Activated CD4-positive, alpha-beta memory T cell treated with anti-CD3 and anti-CD28 coated beads, Interleukin-2, amount 10 ng/mL, durations not matched to agents 7 days and 5 days (primary cell): ENCODE measurements around the gene ARHGAP5. TPM values are rescaled to one million over a fixed set of nuclear protein-coding genes. Genes with fewer than 3 reads are reported as not detected.

Experiments used
- CTCF ChIA-PET: fragments of 350-600 bp; sonication (Branson Sonifier 250); formaldehyde crosslinking; loops from one replicate; lab custom pipeline; 2021; ENCODE audit warnings: antibody characterized with exemption, inconsistent platforms; lab: Charles Lee
- POLR2A ChIA-PET: fragments of 350-600 bp; sonication (Branson Sonifier 250); formaldehyde crosslinking; loops from one replicate; lab custom pipeline; 2021; ENCODE audit warnings: antibody characterized with exemption; lab: Charles Lee
- DNase-seq: peaks from one replicate; pipeline ENCODE4 v3.0.0-alpha.2; 2020
- H3K27ac Mint-ChIP-seq: one replicate; pipeline ENCODE4 v1.8.0; 2021; ENCODE audit warnings: mild to moderate bottlenecking, mixed read lengths
- H3K27me3 Mint-ChIP-seq: one replicate; pipeline ENCODE4 v1.8.0; 2021; ENCODE audit warnings: mixed read lengths
- H3K36me3 Mint-ChIP-seq: one replicate; pipeline ENCODE4 v1.8.0; 2021; ENCODE audit warnings: low read depth, mixed read lengths
- H3K4me1 Mint-ChIP-seq: one replicate; pipeline ENCODE4 v1.8.0; 2021; ENCODE audit warnings: mixed read lengths
- H3K4me3 Mint-ChIP-seq: one replicate; pipeline ENCODE4 v1.8.0; 2021; ENCODE audit warnings: mild to moderate bottlenecking, mixed read lengths
- H3K9me3 Mint-ChIP-seq: one replicate; pipeline ENCODE4 v1.8.0; 2021; ENCODE audit warnings: mixed read lengths
- total RNA-seq, 2 experiments: library from RNA; stranded (reverse); gene quantifications; one replicate each; pipeline ENCODE4 v1.2.3, GENCODE V29; 2021

The ARHGAP5 gene
- total RNA-seq, 2 experiments from 2014 or later = 35.5 to 42.7 TPM

DNA sequence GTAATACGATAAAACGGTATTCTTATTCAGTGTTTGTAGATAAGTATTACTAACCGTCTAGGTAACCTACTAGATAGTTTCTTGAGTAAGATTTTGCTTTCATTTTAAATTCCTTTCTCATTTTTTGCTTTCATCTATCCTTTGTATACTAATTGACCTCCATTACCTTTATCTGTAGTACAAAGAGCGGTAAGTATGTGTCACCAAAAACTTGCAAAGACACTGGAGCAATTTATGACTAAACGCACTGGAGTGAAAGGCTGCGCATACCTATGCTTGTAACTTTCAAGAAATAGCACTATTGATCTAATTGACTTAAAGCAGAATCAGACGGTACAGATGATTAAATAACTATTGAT, 1.7 kb downstream of the ARHGAP5 start:
- Mint-ChIP-seq H3K27me3 (peaks cover 15% of the 10 kb centered on the region), H3K9me3 (no peaks in the 10 kb centered on the region), H3K36me3 (peaks cover 13% of the 10 kb centered on the region), H3K4me3 (peak overlapping the region; percentile 95), H3K27ac (no peak overlapping the region), H3K4me1 (peaks cover 41% of the 10 kb centered on the region)
- DNase-seq = no peak
- ChIA-PET POLR2A (interaction anchor here (1.0 to 3.1 kb wide), 2 partner anchors 23 to 124 kb away, joined by 3 to 13 read pairs; partner anchors contain the start of gene RNU6-8), CTCF (no interaction called here)

DNA sequence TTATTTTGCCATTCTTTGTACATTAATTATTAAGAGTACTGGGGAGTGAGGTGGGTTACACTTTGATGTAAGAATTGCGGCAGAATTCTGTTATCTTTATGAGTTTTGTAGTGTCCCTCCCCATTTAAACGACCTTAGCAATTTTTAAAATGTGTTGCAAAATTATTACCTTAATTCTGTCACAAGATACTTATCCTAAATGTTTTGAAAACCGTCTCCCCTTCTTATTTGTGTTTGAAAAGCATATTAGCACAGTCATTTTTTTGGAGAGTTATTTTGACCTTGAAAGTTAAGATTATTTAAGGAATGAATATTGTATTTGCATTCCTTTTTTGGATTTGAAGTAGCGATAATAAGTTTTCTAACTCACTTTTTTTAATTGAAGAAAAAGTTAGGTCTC, 2.2 kb downstream of the ARHGAP5 start:
- no peak for DNase-seq
- Mint-ChIP-seq H3K36me3 (peaks cover 13% of the 10 kb centered on the region), H3K27me3 (peaks cover 13% of the 10 kb centered on the region), H3K9me3 (no peaks in the 10 kb centered on the region), H3K27ac (no peak overlapping the region), H3K4me1 (peaks cover 41% of the 10 kb centered on the region), H3K4me3 (peak overlapping the region; percentile 95)
- ChIA-PET POLR2A (no interaction called here), CTCF (no interaction called here)

DNA sequence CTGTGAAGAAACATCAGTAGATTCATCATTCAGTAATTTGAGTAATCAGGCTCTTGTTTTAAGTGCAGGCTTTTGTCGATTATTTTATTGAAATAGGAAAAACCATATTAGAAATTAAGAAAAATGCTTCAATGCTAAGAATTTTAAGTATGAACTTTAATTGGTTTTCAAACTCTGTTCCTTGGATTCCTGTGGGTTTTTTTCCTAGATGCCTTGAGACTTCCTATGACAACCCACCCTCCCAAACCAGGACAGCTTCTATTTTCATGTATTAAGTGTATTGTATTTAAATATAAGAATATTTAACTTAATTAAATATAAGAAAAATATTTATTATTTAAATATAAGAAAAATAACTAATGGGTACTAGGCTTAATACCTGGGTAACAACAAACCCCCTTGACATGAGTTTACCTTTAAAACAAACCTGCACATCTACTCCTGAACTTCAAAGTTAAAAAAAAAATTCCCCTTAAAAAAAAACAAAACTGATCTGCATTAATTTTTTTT, 3.0 kb downstream of the ARHGAP5 start:
- H3K27ac Mint-ChIP-seq = no peak overlapping the region
- ChIA-PET CTCF (interaction anchor here (1.2 kb wide), 1 partner anchor 123 kb away, joined by 4 read pairs; the partner anchor contains the start of gene RNU6-8), POLR2A (no interaction called here)
- no peak for DNase-seq
- peaks cover 41% of the 10 kb centered on the region for H3K4me1 Mint-ChIP-seq
- H3K36me3 Mint-ChIP-seq = peaks cover 13% of the 10 kb centered on the region
- H3K27me3 Mint-ChIP-seq = peaks cover 11% of the 10 kb centered on the region
- H3K9me3 Mint-ChIP-seq = no peaks in the 10 kb centered on the region
- no peak overlapping the region for H3K4me3 Mint-ChIP-seq

DNA sequence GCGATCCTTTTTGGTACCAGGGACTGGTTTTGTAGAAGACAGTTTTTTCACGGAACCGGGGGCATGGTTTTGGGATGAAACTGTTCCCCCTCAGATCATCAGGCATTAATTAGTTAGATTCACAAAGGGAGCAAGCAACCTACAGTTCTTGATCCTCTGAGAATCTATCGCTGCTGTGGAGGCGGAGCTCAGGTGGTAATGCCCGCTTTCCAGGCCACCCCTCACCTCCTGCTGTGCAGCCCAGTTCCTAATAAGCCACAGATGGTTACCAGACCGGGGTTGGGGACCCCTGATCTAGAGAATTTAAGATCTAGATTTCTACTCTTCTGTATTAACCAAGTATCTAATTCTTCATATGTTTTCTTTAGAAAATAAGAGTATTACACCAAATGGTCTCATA, 4.8 kb downstream of the ARHGAP5 start:
- Mint-ChIP-seq H3K4me1 (peaks cover 39% of the 10 kb centered on the region), H3K9me3 (no peaks in the 10 kb centered on the region), H3K36me3 (peaks cover 9% of the 10 kb centered on the region), H3K27ac (no peak overlapping the region), H3K27me3 (no peaks in the 10 kb centered on the region), H3K4me3 (no peak overlapping the region)
- ChIA-PET CTCF (no interaction called here), POLR2A (no interaction called here)
- no peak for DNase-seq

DNA sequence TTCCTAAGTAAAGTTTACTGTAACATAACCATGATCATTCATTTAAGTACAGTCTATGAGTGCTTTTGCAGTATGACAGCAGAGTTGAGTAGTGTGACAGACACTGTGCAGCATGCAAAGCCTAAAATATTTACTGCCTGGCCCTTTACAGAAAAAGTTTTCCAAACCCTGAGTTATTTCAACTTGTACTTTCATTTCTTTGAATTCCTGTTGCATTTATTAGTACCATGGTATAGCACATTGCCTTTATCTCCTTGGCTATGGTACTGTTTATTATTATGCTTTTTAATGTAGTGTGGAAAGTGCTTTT, 6.2 kb downstream of the ARHGAP5 start:
- peaks cover 3% of the 10 kb centered on the region for H3K36me3 Mint-ChIP-seq
- H3K9me3 Mint-ChIP-seq = no peaks in the 10 kb centered on the region
- H3K27ac Mint-ChIP-seq = no peak overlapping the region
- DNase-seq = no peak
- no peak overlapping the region for H3K4me3 Mint-ChIP-seq
- ChIA-PET POLR2A (no interaction called here), CTCF (no interaction called here)
- peaks cover 37% of the 10 kb centered on the region for H3K4me1 Mint-ChIP-seq
- no peaks in the 10 kb centered on the region for H3K27me3 Mint-ChIP-seq

DNA sequence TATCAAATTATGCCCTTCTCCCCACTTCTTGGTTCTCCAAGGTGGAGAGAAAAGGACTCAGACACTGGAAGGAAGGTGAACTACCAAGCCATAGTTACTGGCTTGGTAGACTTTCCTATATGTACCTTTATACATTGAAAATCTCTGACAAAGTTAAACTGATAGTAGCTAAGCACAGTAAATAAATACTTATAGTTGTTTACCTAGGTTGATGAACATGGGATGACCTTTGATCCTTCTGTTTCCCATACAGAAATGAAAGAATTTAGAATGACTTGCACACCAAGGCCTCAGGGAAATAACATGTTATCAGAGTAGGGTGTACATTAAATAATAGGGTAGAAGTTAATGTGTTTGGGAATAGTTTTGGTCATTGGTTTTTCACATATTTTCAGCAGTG, 6.7 kb downstream of the ARHGAP5 start:
- Mint-ChIP-seq H3K4me3 (no peak overlapping the region), H3K27ac (no peak overlapping the region), H3K27me3 (no peaks in the 10 kb centered on the region), H3K4me1 (peaks cover 32% of the 10 kb centered on the region), H3K9me3 (no peaks in the 10 kb centered on the region), H3K36me3 (peaks cover 3% of the 10 kb centered on the region)
- no peak for DNase-seq
- ChIA-PET CTCF (no interaction called here), POLR2A (no interaction called here)

DNA sequence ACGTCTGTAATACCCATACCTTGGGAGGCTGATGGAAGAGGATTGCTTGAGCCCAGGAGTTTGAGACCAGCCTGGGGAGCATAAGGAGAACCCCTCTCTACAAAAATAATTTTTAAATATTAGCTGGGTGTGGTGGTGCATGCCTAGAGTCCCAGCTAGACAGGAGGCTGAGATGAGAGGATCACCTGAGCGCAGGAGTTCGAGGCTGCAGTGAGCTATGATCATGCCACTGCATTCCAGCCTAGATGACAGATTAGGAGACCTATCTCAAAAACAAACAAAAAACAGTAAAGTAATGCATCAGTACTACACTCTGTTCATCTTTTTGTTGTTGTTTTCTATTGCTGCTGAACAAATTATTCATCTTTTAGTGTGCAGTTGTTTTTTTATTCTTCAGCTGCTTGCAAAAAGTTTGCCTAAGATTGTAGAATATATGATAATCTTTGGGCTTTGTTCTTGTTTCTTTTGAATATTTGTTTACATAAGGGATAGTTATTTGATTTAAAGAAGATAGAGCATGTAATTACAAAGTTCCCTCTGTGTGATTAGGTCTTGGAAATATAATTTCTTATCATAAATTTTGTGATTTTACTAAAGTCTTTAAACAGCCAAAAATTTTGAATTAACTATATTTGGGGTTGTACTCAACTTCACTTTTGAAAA, 8.2 kb downstream of the ARHGAP5 start:
- Mint-ChIP-seq H3K27ac (no peak overlapping the region), H3K4me3 (no peak overlapping the region), H3K36me3 (peaks cover 3% of the 10 kb centered on the region), H3K4me1 (peaks cover 22% of the 10 kb centered on the region), H3K9me3 (no peaks in the 10 kb centered on the region), H3K27me3 (no peaks in the 10 kb centered on the region)
- POLR2A ChIA-PET = interaction anchor here (0.7 to 1.6 kb wide), 2 partner anchors 9 to 17 kb away, joined by 3 to 4 read pairs; no protein-coding TSS in a partner anchor
- DNase-seq = no peak
- CTCF ChIA-PET = interaction anchor here (1.2 kb wide), 1 partner anchor 166 kb away, joined by 5 read pairs; no protein-coding TSS in a partner anchor

DNA sequence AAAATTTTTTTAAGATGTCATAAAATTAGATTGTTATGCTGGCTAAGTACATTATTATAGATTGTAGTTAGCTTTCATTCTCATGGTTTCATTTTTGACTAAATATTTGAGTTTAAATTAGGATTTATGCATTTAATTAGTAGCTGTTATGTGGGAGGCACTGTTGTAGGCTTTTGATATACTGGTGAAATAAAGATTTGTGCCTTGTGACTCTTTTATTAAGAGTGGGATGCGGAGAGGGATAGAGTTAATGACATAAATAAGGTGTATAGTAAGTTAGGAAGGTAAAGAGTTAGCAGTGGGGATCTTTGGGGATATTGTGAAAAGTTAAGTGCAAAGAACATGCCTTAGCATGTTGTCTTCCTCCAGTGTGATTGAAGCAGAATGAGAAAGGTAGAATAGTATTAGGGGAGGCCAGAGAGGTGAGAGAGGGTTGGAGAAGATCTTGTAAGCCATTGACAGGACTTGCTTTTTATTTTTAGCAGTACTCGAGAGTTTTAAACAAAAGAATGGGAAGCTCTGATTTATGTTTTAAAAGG, 8.8 kb downstream of the ARHGAP5 start:
- no peaks in the 10 kb centered on the region for H3K9me3 Mint-ChIP-seq
- POLR2A ChIA-PET = interaction anchor here (0.8 to 1.6 kb wide), 2 partner anchors 8 to 16 kb away, joined by 4 to 5 read pairs; partner anchors contain the start of gene ARHGAP5
- CTCF ChIA-PET = no interaction called here

DNA sequence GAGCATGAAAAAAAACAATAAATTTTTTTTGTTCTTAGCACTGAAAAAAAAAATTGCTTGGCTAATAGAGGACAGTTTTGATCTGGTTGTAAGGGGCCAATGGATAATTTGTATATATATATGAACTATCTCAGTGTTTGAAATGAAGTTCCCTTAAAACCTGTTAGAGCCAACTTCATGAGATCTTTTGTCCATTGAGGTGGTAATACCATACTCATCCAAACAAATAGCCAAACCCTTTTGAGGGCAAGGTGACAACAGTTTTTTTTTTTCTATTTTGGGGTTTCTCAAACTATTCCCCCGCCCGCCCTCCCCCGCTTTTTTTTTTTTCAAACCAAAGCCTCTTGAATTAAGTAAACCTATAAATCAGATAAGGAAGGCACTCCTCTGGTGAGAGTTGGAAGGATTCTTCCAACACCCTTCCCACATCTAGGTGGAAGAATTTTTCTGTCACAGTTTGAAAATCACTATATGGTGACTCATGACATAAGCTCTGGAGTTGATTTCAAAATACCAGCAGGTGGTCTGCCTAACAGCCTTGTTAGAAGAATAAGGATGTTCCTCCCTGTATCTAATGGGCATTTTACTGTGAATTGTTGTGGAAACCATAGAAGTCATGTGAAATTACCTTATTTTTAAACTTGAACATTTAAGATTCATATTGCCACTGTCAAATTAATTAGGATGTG, 10.2 kb downstream of the ARHGAP5 start:
- DNase-seq = no peak
- Mint-ChIP-seq H3K4me3 (no peak overlapping the region), H3K4me1 (peaks cover 14% of the 10 kb centered on the region), H3K9me3 (no peaks in the 10 kb centered on the region), H3K36me3 (peaks cover 18% of the 10 kb centered on the region), H3K27ac (no peak overlapping the region), H3K27me3 (no peaks in the 10 kb centered on the region)
- CTCF ChIA-PET = no interaction called here
- POLR2A ChIA-PET = no interaction called here

More for the DNA sequence above, 8.8 kb downstream of the ARHGAP5 start:
- Mint-ChIP-seq H3K27ac (no peak overlapping the region), H3K4me3 (no peak overlapping the region), H3K27me3 (no peaks in the 10 kb centered on the region), H3K4me1 (peaks cover 16% of the 10 kb centered on the region), H3K36me3 (peaks cover 9% of the 10 kb centered on the region)
- DNase-seq = no peak

DNA sequence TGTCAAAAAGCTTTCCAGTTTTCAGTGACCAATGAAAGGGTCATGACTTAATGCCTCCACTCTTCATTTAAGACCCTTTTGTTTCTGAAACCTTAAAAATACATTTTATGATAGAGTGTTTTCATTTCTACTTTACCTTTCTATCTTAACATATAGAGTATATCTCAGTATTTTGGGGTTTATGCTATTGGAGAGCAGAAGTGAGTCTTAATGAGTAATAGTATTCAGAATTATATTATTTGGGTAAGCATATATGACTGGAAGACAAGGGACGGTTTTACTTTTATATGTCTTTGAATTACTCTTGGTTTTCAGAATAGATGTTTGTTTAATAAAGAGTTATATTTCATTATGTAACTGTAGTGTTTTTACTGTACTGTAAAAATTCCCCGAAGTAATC, 10.8 kb downstream of the ARHGAP5 start:
- Mint-ChIP-seq H3K9me3 (no peaks in the 10 kb centered on the region), H3K27ac (no peak overlapping the region), H3K27me3 (no peaks in the 10 kb centered on the region), H3K4me1 (peaks cover 11% of the 10 kb centered on the region), H3K36me3 (peaks cover 24% of the 10 kb centered on the region), H3K4me3 (no peak overlapping the region)
- CTCF ChIA-PET = no interaction called here
- POLR2A ChIA-PET = no interaction called here
- DNase-seq = no peak

DNA sequence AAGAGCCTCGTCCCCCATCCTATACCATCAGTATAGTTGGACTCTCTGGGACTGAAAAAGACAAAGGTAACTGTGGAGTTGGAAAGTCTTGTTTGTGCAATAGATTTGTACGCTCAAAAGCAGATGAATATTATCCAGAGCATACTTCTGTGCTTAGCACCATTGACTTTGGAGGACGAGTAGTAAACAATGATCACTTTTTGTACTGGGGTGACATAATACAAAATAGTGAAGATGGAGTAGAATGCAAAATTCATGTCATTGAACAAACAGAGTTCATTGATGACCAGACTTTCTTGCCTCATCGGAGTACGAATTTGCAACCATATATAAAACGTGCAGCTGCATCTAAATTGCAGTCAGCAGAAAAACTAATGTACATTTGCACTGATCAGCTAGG, 13.6 kb downstream of the ARHGAP5 start:
- H3K9me3 Mint-ChIP-seq = no peaks in the 10 kb centered on the region
- H3K36me3 Mint-ChIP-seq = peaks cover 39% of the 10 kb centered on the region
- H3K27ac Mint-ChIP-seq = no peak overlapping the region
- H3K27me3 Mint-ChIP-seq = no peaks in the 10 kb centered on the region
- ChIA-PET POLR2A (no interaction called here), CTCF (no interaction called here)
- DNase-seq = no peak
- H3K4me3 Mint-ChIP-seq = no peak overlapping the region
- peaks cover 6% of the 10 kb centered on the region for H3K4me1 Mint-ChIP-seq

DNA sequence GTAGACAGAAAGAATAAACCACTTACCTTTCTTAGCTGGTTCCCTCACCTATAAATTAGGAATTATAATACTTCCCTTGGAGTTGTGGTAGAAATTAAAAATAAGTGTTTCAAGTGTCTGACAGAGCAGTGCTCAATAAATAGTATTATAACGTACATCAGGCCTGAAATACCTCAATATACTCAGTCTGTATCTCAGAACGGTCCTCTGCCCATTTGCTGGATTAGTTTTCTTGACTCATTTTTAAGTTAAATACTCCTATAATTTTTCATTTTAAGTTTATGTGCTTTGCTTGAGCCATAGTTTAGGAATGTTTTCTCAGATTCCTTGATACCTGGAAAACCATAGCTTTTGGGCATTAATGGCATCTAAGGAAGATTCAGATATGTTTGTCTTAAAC, 22.4 kb downstream of the ARHGAP5 start:
- no peak for DNase-seq
- no peaks in the 10 kb centered on the region for H3K27me3 Mint-ChIP-seq
- H3K4me3 Mint-ChIP-seq = no peak overlapping the region
- H3K4me1 Mint-ChIP-seq = peaks cover 25% of the 10 kb centered on the region
- ChIA-PET POLR2A (no interaction called here), CTCF (no interaction called here)
- no peak overlapping the region for H3K27ac Mint-ChIP-seq
- H3K36me3 Mint-ChIP-seq = peaks cover 20% of the 10 kb centered on the region
- H3K9me3 Mint-ChIP-seq = no peaks in the 10 kb centered on the region

DNA sequence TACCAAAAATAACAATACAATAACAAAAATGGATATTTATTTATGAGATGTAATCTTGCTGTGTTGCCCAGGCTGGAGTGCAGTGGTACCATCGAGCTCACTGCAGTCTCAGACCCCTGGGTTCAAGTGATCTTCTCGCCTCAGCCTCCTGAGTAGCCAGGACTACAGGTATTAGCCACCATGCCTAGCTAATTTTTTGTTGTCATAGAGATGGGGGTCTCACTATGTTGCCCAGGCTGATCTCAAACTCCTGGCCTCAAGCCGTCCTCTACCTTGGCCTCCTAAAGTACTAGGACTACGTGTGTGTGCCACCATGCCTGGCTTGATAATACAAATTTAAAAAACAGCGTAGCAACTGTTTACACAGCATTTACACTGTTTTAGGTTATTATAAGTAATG, 23.1 kb downstream of the ARHGAP5 start:
- DNase-seq = no peak
- POLR2A ChIA-PET = no interaction called here
- Mint-ChIP-seq H3K27me3 (no peaks in the 10 kb centered on the region), H3K36me3 (peaks cover 22% of the 10 kb centered on the region), H3K9me3 (no peaks in the 10 kb centered on the region), H3K4me1 (peaks cover 25% of the 10 kb centered on the region), H3K27ac (no peak overlapping the region), H3K4me3 (no peak overlapping the region)
- CTCF ChIA-PET = no interaction called here
